Measurements from ENCODE around the gene PSMD7.

The PSMD7 gene

GRCh38 chr16:74252329-74252728 is 44.3 kb upstream of the PSMD7 start:
- Histone ChIP-seq H3K9ac (ENCODE audit: low read length) (no peak overlapping the region), H4K20me1 (ENCODE audit: low read depth, low read length) (no peaks in the 10 kb centered on the region), H3K9me2 (replicated peaks; ENCODE audit: insufficient read depth, low read length) (no peaks in the 10 kb centered on the region), H3K9me3 (ENCODE audit: insufficient read depth, low read length) (no peaks in the 10 kb centered on the region), H3K4me3 (ENCODE audit: insufficient read depth, low read length, poor library complexity, severe bottlenecking) (no peak overlapping the region), H3K36me3 (ENCODE audit: low read length) (no peaks in the 10 kb centered on the region), H3K27me3 (ENCODE audit: low read length) (no peaks in the 10 kb centered on the region), H3K79me2 (ENCODE audit: insufficient read depth, low read length) (no peaks in the 10 kb centered on the region), H3K27ac (ENCODE audit: low read depth, low read length) (no peak overlapping the region), H2AFZ (ENCODE audit: low read depth, low read length, severe bottlenecking) (no peak overlapping the region), H3K4me2 (ENCODE audit: low read depth, low read length, poor library complexity, severe bottlenecking) (no peak overlapping the region), H3F3A (ENCODE audit: insufficient read depth) (no peaks in the 10 kb centered on the region)
- no peak for TF ChIP-seq EZH2phosphoT487 (conservative IDR thresholded peaks at IDR 0.05; ENCODE audit: low read length)
- TF ChIP-seq, protein P1, sequence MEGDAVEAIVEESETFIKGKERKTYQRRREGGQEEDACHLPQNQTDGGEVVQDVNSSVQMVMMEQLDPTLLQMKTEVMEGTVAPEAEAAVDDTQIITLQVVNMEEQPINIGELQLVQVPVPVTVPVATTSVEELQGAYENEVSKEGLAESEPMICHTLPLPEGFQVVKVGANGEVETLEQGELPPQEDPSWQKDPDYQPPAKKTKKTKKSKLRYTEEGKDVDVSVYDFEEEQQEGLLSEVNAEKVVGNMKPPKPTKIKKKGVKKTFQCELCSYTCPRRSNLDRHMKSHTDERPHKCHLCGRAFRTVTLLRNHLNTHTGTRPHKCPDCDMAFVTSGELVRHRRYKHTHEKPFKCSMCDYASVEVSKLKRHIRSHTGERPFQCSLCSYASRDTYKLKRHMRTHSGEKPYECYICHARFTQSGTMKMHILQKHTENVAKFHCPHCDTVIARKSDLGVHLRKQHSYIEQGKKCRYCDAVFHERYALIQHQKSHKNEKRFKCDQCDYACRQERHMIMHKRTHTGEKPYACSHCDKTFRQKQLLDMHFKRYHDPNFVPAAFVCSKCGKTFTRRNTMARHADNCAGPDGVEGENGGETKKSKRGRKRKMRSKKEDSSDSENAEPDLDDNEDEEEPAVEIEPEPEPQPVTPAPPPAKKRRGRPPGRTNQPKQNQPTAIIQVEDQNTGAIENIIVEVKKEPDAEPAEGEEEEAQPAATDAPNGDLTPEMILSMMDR (IDR thresholded peaks at IDR 0.05; ENCODE audit: insufficient read depth, low read length, poor library complexity, severe bottlenecking) = no peak

- H3K4me3 ChIP-seq (ENCODE audit: insufficient read depth, low read length, poor library complexity, severe bottlenecking) = no peak overlapping the region
- H3K4me2 ChIP-seq (ENCODE audit: low read depth, low read length, poor library complexity, severe bottlenecking) = no peak overlapping the region
- no peaks in the 10 kb centered on the region for H3K27me3 ChIP-seq (ENCODE audit: low read length)
- H3K79me2 ChIP-seq (ENCODE audit: insufficient read depth, low read length) = no peaks in the 10 kb centered on the region
- H3K36me3 ChIP-seq (ENCODE audit: low read length) = no peaks in the 10 kb centered on the region
- no peaks in the 10 kb centered on the region for H3F3A ChIP-seq (ENCODE audit: insufficient read depth)
- no peak for TF ChIP-seq EZH2phosphoT487 (conservative IDR thresholded peaks at IDR 0.05; ENCODE audit: low read length)
- TF ChIP-seq, protein P1 (IDR thresholded peaks at IDR 0.05; ENCODE audit: insufficient read depth, low read length, poor library complexity, severe bottlenecking) = no peak
- no peaks in the 10 kb centered on the region for H4K20me1 ChIP-seq (ENCODE audit: low read depth, low read length)
- no peak overlapping the region for H3K9ac ChIP-seq (ENCODE audit: low read length)
- H3K9me3 ChIP-seq (ENCODE audit: insufficient read depth, low read length) = no peaks in the 10 kb centered on the region
- H3K27ac ChIP-seq (ENCODE audit: low read depth, low read length) = no peak overlapping the region
- H3K9me2 ChIP-seq (replicated peaks; ENCODE audit: insufficient read depth, low read length) = no peaks in the 10 kb centered on the region
- no peak overlapping the region for H2AFZ ChIP-seq (ENCODE audit: low read depth, low read length, severe bottlenecking)
Measured at GRCh38 chr16:74253161-74253938, 43.3 kb upstream of the PSMD7 start.

DNA sequence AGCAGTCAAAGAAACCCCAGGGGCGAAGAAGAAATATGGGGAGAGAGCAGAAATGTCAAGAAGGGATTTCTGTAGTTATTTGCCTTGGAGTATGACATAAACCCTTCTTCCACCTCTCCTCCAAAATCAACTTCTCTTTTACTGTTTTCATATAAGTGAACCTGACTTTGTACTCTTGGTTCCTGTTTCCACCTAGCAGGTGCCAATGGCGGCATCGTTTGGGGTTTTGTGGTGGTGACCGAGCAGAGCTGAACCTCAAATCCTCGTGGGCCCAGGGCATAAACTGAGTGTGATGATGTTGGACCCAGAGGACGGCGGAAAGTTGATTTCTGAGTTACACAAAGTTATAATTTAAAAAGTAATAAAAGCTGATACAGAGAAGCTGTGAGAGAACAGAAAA is 39.6 kb upstream of the PSMD7 start:
- Histone ChIP-seq H3F3A (ENCODE audit: insufficient read depth) (no peaks in the 10 kb centered on the region), H3K4me3 (ENCODE audit: insufficient read depth, low read length, poor library complexity, severe bottlenecking) (no peak overlapping the region), H4K20me1 (ENCODE audit: low read depth, low read length) (no peaks in the 10 kb centered on the region), H3K36me3 (ENCODE audit: low read length) (no peaks in the 10 kb centered on the region), H3K27me3 (ENCODE audit: low read length) (no peaks in the 10 kb centered on the region), H3K27ac (ENCODE audit: low read depth, low read length) (no peak overlapping the region), H3K9ac (ENCODE audit: low read length) (no peak overlapping the region), H3K4me2 (ENCODE audit: low read depth, low read length, poor library complexity, severe bottlenecking) (no peak overlapping the region), H2AFZ (ENCODE audit: low read depth, low read length, severe bottlenecking) (no peak overlapping the region), H3K9me3 (ENCODE audit: insufficient read depth, low read length) (no peaks in the 10 kb centered on the region), H3K79me2 (ENCODE audit: insufficient read depth, low read length) (no peaks in the 10 kb centered on the region), H3K9me2 (replicated peaks; ENCODE audit: insufficient read depth, low read length) (no peaks in the 10 kb centered on the region)
- no peak for TF ChIP-seq EZH2phosphoT487 (conservative IDR thresholded peaks at IDR 0.05; ENCODE audit: low read length)
- TF ChIP-seq, protein P1 (IDR thresholded peaks at IDR 0.05; ENCODE audit: insufficient read depth, low read length, poor library complexity, severe bottlenecking) = no peak

All from SU-DHL-6 (cell line).